ENCODE data around the gene DYTN.

- TF ChIP-seq FOXM1 (IDR thresholded peaks at IDR 0.05; ENCODE audit: borderline replicate concordance) (no peak), LEF1 (IDR thresholded peaks at IDR 0.05; ENCODE audit: borderline replicate concordance) (no peak), ARNT (IDR thresholded peaks at IDR 0.05) (no peak), SUZ12 (IDR thresholded peaks at IDR 0.05) (no peak), FOXK2 (IDR thresholded peaks at IDR 0.05) (no peak), BHLHE40 (IDR thresholded peaks at IDR 0.05; ENCODE audit: borderline replicate concordance) (no peak), SP1 (IDR thresholded peaks at IDR 0.05) (no peak), ELF4 (IDR thresholded peaks at IDR 0.05) (no peak), HDGF (IDR thresholded peaks at IDR 0.05; ENCODE audit: borderline replicate concordance) (no peak), FOXA1 (IDR thresholded peaks at IDR 0.05) (no peak), PKNOX1 (IDR thresholded peaks at IDR 0.05) (no peak), NFRKB (IDR thresholded peaks at IDR 0.05) (no peak), TARDBP (IDR thresholded peaks at IDR 0.05) (no peak)
Observed at GRCh38 chr2:206639636-206640035, 78.6 kb downstream of the DYTN start.
